IPS DF 6.9 (cell line): ENCODE measurements around the gene CEP44.
A peak's percentile ranks its signal among the peaks of the same experiment; 100 is the strongest.

Experiments
- DNase-seq: peaks from one replicate; pipeline ENCODE4 v3.0.0-alpha.2; 2013; ENCODE audit warnings: low read depth, low spot score
- H3K27ac ChIP-seq: one replicate; pipeline ENCODE4 v1.5.1; 2013; ENCODE audit warnings: low read length, control low read depth
- H3K27me3 ChIP-seq: 2 replicates; pipeline ENCODE4 v1.6.1; 2013; ENCODE audit warnings: mild to moderate bottlenecking, low read length; ENCODE audit not compliant: control insufficient read depth, insufficient read depth
- H3K36me3 ChIP-seq: 2 replicates; pipeline ENCODE4 v1.6.1; 2013; ENCODE audit warnings: low read length; ENCODE audit not compliant: control insufficient read depth, insufficient read depth
- H3K4me1 ChIP-seq: 2 replicates; pipeline ENCODE4 v1.6.1; 2013; ENCODE audit warnings: low read length; ENCODE audit not compliant: control insufficient read depth, insufficient read depth
- H3K4me3 ChIP-seq: 2 replicates; pipeline ENCODE4 v1.5.1; 2013; ENCODE audit warnings: mild to moderate bottlenecking, low read length
- H3K9me3 ChIP-seq: 2 replicates; pipeline ENCODE4 v1.6.1; 2013; ENCODE audit warnings: low read length, inconsistent platforms; ENCODE audit not compliant: control insufficient read depth, insufficient read depth
- WGBS: extraction: QIAGEN DNeasy Blood & Tissue Kit; methylation state at CpG from one replicate; pipeline ENCODE4 v1.1.7; 2013; ENCODE audit warnings: mixed read lengths, missing lambda C conversion rate; ENCODE audit not compliant: insufficient read length, insufficient coverage; 5-methylcytosine and 5-hydroxymethylcytosine counted together

Gene CEP44

DNA sequence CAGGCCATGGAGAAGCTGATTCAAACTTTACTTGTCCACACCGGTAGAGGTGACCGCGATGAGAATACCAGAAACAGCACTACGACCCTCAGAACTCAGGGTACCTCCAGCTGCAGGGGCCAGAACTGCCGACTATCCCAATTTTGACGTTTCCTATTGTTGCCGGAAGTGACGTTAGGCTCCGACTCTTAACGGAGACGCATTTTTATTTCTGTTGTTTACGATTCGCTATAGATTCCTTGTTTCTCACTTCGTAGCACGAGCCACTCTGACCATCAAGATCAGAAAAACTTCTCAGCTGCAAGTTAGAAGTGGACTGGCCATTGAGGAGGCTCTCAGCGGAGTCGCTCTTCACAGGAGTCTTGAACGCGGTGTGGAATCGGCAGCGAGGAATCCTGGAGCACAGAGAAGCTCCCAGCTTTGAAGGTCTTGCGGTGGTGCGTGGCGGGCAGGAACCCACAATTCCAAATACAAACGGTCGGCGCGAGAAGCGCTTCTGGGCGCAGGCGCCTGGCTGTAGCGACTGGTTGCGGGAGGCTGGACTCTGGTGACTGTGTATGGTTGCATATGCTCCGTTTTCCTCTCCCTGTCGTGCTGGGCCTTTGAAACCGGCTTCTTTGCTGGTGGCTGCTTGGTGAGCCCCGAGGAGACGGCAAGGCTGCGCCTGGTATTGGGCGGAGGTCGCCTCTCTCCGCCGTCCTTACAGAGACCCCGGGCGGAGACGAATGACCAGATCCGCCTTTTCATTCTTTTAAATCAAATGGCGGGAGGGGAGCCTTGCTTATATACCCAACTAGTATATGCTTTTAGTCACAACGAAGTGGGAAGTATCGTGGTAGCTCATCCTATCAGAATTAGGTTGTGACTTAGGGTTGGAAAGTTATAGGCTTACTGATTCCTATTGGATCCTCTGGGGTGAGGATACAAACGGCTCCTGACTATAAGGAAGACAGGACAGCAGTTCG, at the start of gene CEP44, which contains the start of gene FBXO8:
CEP44 (plus strand) TSS at position 405 of the 965 bp plus-strand sequence. CDS start 15,211 bp downstream, outside the sequence.
FBXO8 (minus strand) TSS at position 161 of the 965 bp plus-strand sequence. CDS start 20,575 bp downstream, outside the sequence.
- H3K27ac ChIP-seq: no peak within 1 kb of the TSS
- H3K4me1 ChIP-seq: peaks cover 1% of the 10 kb centered on the region; the same call in 1 of the 2 replicates
- H3K27me3 ChIP-seq: no peaks in the 10 kb centered on the region
- peak within 1 kb of the TSS; percentile 94 for H3K4me3 ChIP-seq
- H3K9me3 ChIP-seq: no peaks in the 10 kb centered on the region
- no peaks in the 10 kb centered on the region for H3K36me3 ChIP-seq
- no CpG with 5 or more reads among the region's 52 CpGs for WGBS
- DNase-seq: peak; percentile 55

DNA sequence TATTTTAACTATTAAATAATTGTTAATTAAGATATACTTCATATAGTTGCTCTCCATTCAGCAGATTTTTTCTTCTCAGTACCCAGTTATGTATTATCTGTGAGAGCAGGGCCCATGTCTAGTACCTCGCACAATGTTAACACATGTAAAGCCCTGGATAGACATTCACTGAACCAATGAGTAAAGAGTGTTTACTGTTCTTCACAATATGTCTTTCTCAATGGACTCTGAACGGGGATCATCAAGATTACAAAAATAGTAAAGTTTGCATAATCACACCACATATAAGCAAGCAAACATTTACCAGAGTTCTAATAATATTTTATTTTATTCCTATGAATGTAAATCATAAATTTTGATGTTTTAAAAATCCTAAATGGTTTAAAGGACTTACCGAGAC, 47.4 kb upstream of the CEP44 start:
- Histone ChIP-seq H3K27me3 (no peaks in the 10 kb centered on the region; the same call in 1 of the 2 replicates), H3K9me3 (no peaks in the 10 kb centered on the region), H3K27ac (no peak overlapping the region), H3K4me1 (no peaks in the 10 kb centered on the region), H3K4me3 (no peak overlapping the region), H3K36me3 (no peaks in the 10 kb centered on the region)
- no CpG with 5 or more reads among the region's 3 CpGs for WGBS
- DNase-seq: no peak

DNA sequence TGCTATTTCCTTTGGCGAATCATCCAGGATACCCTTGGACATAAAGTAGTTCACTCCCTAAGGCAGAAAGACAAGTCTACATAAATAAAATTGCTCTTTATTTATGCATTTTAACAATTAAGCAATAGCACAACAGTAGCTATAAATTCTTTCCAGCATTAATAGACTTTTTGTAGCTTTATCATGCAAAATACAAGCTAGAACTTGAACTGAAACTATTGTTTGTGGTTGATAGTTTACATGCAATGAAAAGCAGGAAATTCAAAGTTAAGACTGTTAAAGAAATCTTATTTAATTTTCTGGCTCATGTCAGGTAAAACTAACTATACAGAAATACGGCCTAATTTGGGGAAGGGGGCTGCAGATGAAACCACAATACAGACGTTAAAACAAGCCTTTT, 42.5 kb upstream of the CEP44 start:
- no peaks in the 10 kb centered on the region for H3K36me3 ChIP-seq
- no peak overlapping the region for H3K4me3 ChIP-seq
- H3K4me1 ChIP-seq: no peaks in the 10 kb centered on the region
- H3K27me3 ChIP-seq: no peaks in the 10 kb centered on the region; the same call in 1 of the 2 replicates
- no peak overlapping the region for H3K27ac ChIP-seq
- no peak for DNase-seq
- no CpG with 5 or more reads among the region's 3 CpGs for WGBS
- no peaks in the 10 kb centered on the region for H3K9me3 ChIP-seq

- no peak overlapping the region for H3K27ac ChIP-seq
- no peaks in the 10 kb centered on the region for H3K9me3 ChIP-seq
- H3K27me3 ChIP-seq: no peaks in the 10 kb centered on the region
- H3K4me1 ChIP-seq: no peaks in the 10 kb centered on the region
- no CpG with 5 or more reads among the region's 1 CpG for WGBS
- H3K4me3 ChIP-seq: no peak overlapping the region
- no peak for DNase-seq
- H3K36me3 ChIP-seq: no peaks in the 10 kb centered on the region
These were observed 39.3 kb upstream of the CEP44 start for GRCh38 chr4:174244441-174244840.

DNA sequence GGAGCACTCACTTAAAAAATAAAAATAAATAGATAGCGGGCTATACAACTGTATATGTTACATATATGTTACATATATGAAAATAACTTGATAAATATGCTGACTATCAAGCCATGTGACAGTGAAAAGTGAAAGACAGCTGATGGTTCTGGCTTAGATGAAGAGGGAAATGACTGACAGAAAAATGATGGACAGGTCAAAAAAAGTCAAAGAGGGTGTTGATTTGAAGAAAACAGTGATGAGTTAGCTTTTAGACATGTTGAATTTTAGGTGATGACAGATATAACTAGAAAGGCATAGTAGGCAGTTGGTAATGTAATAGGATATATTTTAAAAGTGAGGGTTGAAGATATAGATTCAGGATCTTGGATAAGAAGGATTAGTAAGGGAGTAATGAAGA, 38.0 kb upstream of the CEP44 start:
- Histone ChIP-seq H3K4me3 (no peak overlapping the region), H3K9me3 (no peaks in the 10 kb centered on the region), H3K4me1 (no peaks in the 10 kb centered on the region), H3K36me3 (no peaks in the 10 kb centered on the region), H3K27ac (no peak overlapping the region), H3K27me3 (no peaks in the 10 kb centered on the region)
- no peak for DNase-seq
- WGBS: no CpG with 5 or more reads among the region's 1 CpG

- Histone ChIP-seq H3K27me3 (no peaks in the 10 kb centered on the region), H3K9me3 (no peaks in the 10 kb centered on the region), H3K4me3 (no peak overlapping the region), H3K27ac (no peak overlapping the region), H3K4me1 (no peaks in the 10 kb centered on the region), H3K36me3 (no peaks in the 10 kb centered on the region)
- DNase-seq: no peak
- no CpG with 5 or more reads among the region's 1 CpG for WGBS
These were observed 35.3 kb upstream of the CEP44 start for GRCh38 chr4:174248407-174248806.

GRCh38 chr4:174252412-174252811, 31.3 kb upstream of the CEP44 start:
- Histone ChIP-seq H3K27me3 (no peaks in the 10 kb centered on the region), H3K4me3 (no peak overlapping the region), H3K9me3 (no peaks in the 10 kb centered on the region), H3K27ac (no peak overlapping the region), H3K36me3 (no peaks in the 10 kb centered on the region), H3K4me1 (no peaks in the 10 kb centered on the region)
- WGBS: no CpG with 5 or more reads among the region's 2 CpGs
- no peak for DNase-seq

DNA sequence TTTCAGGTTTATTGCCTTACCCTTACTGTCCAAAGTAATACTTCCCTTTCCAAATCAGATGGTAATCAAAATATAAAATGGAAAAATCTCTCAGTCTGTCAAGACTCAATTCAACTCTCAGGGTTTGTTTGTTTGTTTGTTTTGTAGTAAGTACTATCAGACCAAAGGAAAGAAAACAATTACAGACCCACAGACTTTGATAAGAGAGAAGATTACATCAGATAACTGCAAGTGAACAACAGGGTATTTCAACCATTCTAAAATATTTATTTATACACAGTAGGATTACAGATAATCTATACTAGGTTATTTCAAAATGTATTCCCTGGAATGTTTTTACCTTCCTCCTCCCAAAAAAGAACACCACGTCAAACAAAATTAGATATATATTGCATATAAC, 29.1 kb upstream of the CEP44 start:
- H3K4me1 ChIP-seq: no peaks in the 10 kb centered on the region
- no peaks in the 10 kb centered on the region for H3K9me3 ChIP-seq
- no peak for DNase-seq
- H3K27ac ChIP-seq: no peak overlapping the region
- no peak overlapping the region for H3K4me3 ChIP-seq
- H3K36me3 ChIP-seq: no peaks in the 10 kb centered on the region
- H3K27me3 ChIP-seq: no peaks in the 10 kb centered on the region
- no CpG with 5 or more reads among the region's 1 CpG for WGBS

GRCh38 chr4:174255374-174255773, 28.3 kb upstream of the CEP44 start:
- DNase-seq: no peak
- no peaks in the 10 kb centered on the region for H3K9me3 ChIP-seq
- no peaks in the 10 kb centered on the region for H3K36me3 ChIP-seq
- no CpG with 5 or more reads among the region's 1 CpG for WGBS
- H3K4me3 ChIP-seq: no peak overlapping the region
- H3K27me3 ChIP-seq: no peaks in the 10 kb centered on the region
- H3K27ac ChIP-seq: no peak overlapping the region
- no peaks in the 10 kb centered on the region for H3K4me1 ChIP-seq

- no peak for DNase-seq
- Histone ChIP-seq H3K27me3 (no peaks in the 10 kb centered on the region), H3K4me3 (no peak overlapping the region), H3K27ac (no peak overlapping the region), H3K4me1 (no peaks in the 10 kb centered on the region), H3K36me3 (no peaks in the 10 kb centered on the region), H3K9me3 (no peaks in the 10 kb centered on the region)
- WGBS: no CpG with 5 or more reads among the region's 5 CpGs
These were observed 27.9 kb upstream of the CEP44 start for GRCh38 chr4:174255786-174256185.
